Chondrocyte (in vitro differentiated cells): ENCODE data around the gene HOXA7. TPM values are rescaled to one million over a fixed set of nuclear protein-coding genes. Genes with fewer than 3 reads are reported as not detected.

Source experiments
- DNase-seq: peaks from one replicate; pipeline ENCODE4 v3.0.0; 2021; ENCODE audit warnings: mixed read lengths, low spot score
- H3K27ac Mint-ChIP-seq: one replicate; pipeline ENCODE4 v1.8.0; 2021; ENCODE audit warnings: mild to moderate bottlenecking, moderate library complexity, mixed read lengths; ENCODE audit not compliant: unreplicated experiment
- H3K27me3 Mint-ChIP-seq: 2 replicates; pipeline ENCODE4 v1.8.0; 2021; ENCODE audit warnings: low read depth, mixed read lengths
- H3K36me3 Mint-ChIP-seq: 2 replicates; pipeline ENCODE4 v1.8.0; 2021; ENCODE audit warnings: low read depth, mixed read lengths
- H3K4me1 Mint-ChIP-seq: 2 replicates; pipeline ENCODE4 v1.8.0; 2021; ENCODE audit warnings: low read depth, mild to moderate bottlenecking, mixed read lengths
- H3K4me3 Mint-ChIP-seq: one replicate; pipeline ENCODE4 v1.8.0; 2021; ENCODE audit warnings: mild to moderate bottlenecking, moderate library complexity, mixed read lengths; ENCODE audit not compliant: unreplicated experiment
- H3K9me3 Mint-ChIP-seq: 2 replicates; pipeline ENCODE4 v1.8.0; 2021; ENCODE audit warnings: low read depth, mixed read lengths
- CTCF ChIP-seq: fragments of 200-600 bp; sonication (generic); IDR thresholded peaks from 2 replicates; pipeline ENCODE4 v1.5.0; 2021; ENCODE audit warnings: antibody characterized with exemption, mild to moderate bottlenecking, moderate library complexity
- total RNA-seq: library from RNA; stranded (reverse); gene quantifications from 3 replicates; pipeline ENCODE4 v1.2.1, GENCODE V29; 2021

HOXA7 gene
- total RNA-seq, 1 donor from 2014 or later = not detected

GRCh38 chr7:27191161-27191731 lies 34.8 kb upstream of the HOXA7 start:
- no peak overlapping the region for H3K4me3 Mint-ChIP-seq
- TF ChIP-seq CTCF = no peak
- no peaks in the 10 kb centered on the region for H3K9me3 Mint-ChIP-seq
- no peak for DNase-seq
- peaks cover 24% of the 10 kb centered on the region for H3K4me1 Mint-ChIP-seq
- H3K36me3 Mint-ChIP-seq = peaks cover 4% of the 10 kb centered on the region
- H3K27me3 Mint-ChIP-seq = peaks cover 82% of the 10 kb centered on the region
- H3K27ac Mint-ChIP-seq = no peak overlapping the region

GRCh38 chr7:27189997-27190748 lies 33.7 kb upstream of the HOXA7 start:
- Mint-ChIP-seq H3K36me3 (peaks cover 4% of the 10 kb centered on the region), H3K27ac (no peak overlapping the region), H3K9me3 (no peaks in the 10 kb centered on the region), H3K27me3 (peaks cover 87% of the 10 kb centered on the region), H3K4me1 (peaks cover 31% of the 10 kb centered on the region), H3K4me3 (no peak overlapping the region)
- TF ChIP-seq CTCF = no peak
- DNase-seq = no peak

GRCh38 chr7:27189295-27189996 lies 33.0 kb upstream of the HOXA7 start:
- Mint-ChIP-seq H3K9me3 (no peaks in the 10 kb centered on the region), H3K36me3 (peaks cover 4% of the 10 kb centered on the region), H3K4me1 (peaks cover 38% of the 10 kb centered on the region), H3K27me3 (peaks cover 86% of the 10 kb centered on the region), H3K27ac (no peak overlapping the region), H3K4me3 (peak overlapping the region; percentile 66)
- no peak for DNase-seq
- TF ChIP-seq CTCF = no peak

- Mint-ChIP-seq H3K36me3 (peaks cover 4% of the 10 kb centered on the region), H3K27me3 (peaks cover 85% of the 10 kb centered on the region), H3K4me1 (peaks cover 44% of the 10 kb centered on the region), H3K27ac (no peak overlapping the region), H3K4me3 (peak overlapping the region; percentile 66), H3K9me3 (no peaks in the 10 kb centered on the region)
- TF ChIP-seq CTCF = no peak
- no peak for DNase-seq
Measured at GRCh38 chr7:27188386-27189294, 32.2 kb upstream of the HOXA7 start.
